GM23338 (cell line): ENCODE results near the gene F13A1. TPM values are rescaled to one million over a fixed set of nuclear protein-coding genes. Genes with fewer than 3 reads are reported as not detected.

Experiments used
- ATAC-seq: fragments of 200-7000 bp; cut with Tn5 transposase; 3 replicates; pipeline ENCODE4 v1.9.1; 2020
- DNase-seq: peaks from one replicate; pipeline ENCODE4 v3.0.0-alpha.2; 2015; ENCODE audit warnings: low spot score
- H2AFZ ChIP-seq: fragments of 200-600 bp; sonication (generic); 2 replicates; pipeline ENCODE4 v1.8.0; 2016; ENCODE audit warnings: antibody characterized with exemption, mild to moderate bottlenecking, moderate library complexity
- H3F3A ChIP-seq: fragments of 200-600 bp; sonication (generic); replicated peaks from 2 replicates; pipeline ENCODE4 v1.8.0; 2017; ENCODE audit warnings: antibody characterized with exemption, mixed run types, low read depth
- H3K27ac ChIP-seq: fragments of 200-600 bp; sonication (generic); 2 replicates; pipeline ENCODE4 v1.6.1; 2016; ENCODE audit warnings: low read depth
- H3K27me3 ChIP-seq: fragments of 200-600 bp; sonication (generic); 2 replicates; pipeline ENCODE4 v1.8.0; 2016; ENCODE audit warnings: mild to moderate bottlenecking, mixed run types, moderate library complexity; ENCODE audit not compliant: insufficient read depth
- H3K36me3 ChIP-seq: fragments of 200-600 bp; sonication (generic); 2 replicates; pipeline ENCODE4 v1.8.0; 2016; ENCODE audit warnings: mild to moderate bottlenecking; ENCODE audit not compliant: insufficient read depth
- H3K4me1 ChIP-seq: fragments of 200-600 bp; sonication (generic); 2 replicates; pipeline ENCODE4 v1.8.0; 2016; ENCODE audit warnings: mild to moderate bottlenecking, moderate library complexity; ENCODE audit not compliant: insufficient read depth
- H3K4me2 ChIP-seq: fragments of 200-600 bp; sonication (generic); 2 replicates; pipeline ENCODE4 v1.7.1; 2017; ENCODE audit warnings: mixed run types
- H3K4me3 ChIP-seq: fragments of 200-600 bp; sonication (generic); 2 replicates; pipeline ENCODE4 v1.6.1; 2016; ENCODE audit warnings: mixed run types
- H3K79me2 ChIP-seq: fragments of 200-600 bp; sonication (generic); replicated peaks from 2 replicates; pipeline ENCODE4 v1.8.0; 2017; ENCODE audit warnings: mild to moderate bottlenecking; ENCODE audit not compliant: insufficient read depth
- H3K9me2 ChIP-seq: fragments of 200-600 bp; sonication (generic); 2 replicates; pipeline ENCODE4 v1.8.0; 2017; ENCODE audit not compliant: insufficient read depth
- H4K20me1 ChIP-seq: fragments of 200-600 bp; sonication (generic); replicated peaks from 2 replicates; pipeline ENCODE4 v1.8.0; 2017; ENCODE audit warnings: mild to moderate bottlenecking; ENCODE audit not compliant: insufficient read depth
- H3K27ac Mint-ChIP-seq: 2 replicates; pipeline ENCODE4 v1.8.0; 2020; ENCODE audit warnings: inconsistent platforms, mild to moderate bottlenecking, moderate library complexity, mixed read lengths
- H3K27me3 Mint-ChIP-seq: 3 replicates; pipeline ENCODE4 v1.8.0; 2022; ENCODE audit warnings: low read depth, mild to moderate bottlenecking, moderate library complexity, mixed read lengths, inconsistent platforms; ENCODE audit not compliant: insufficient read depth, poor library complexity
- H3K36me3 Mint-ChIP-seq: 3 replicates; pipeline ENCODE4 v1.8.0; 2021; ENCODE audit warnings: low read depth, mild to moderate bottlenecking, inconsistent platforms, moderate library complexity, mixed read lengths
- H3K4me1 Mint-ChIP-seq: 3 replicates; pipeline ENCODE4 v1.8.0; 2020; ENCODE audit warnings: mild to moderate bottlenecking, inconsistent platforms, mixed read lengths
- H3K4me3 Mint-ChIP-seq: 3 replicates; pipeline ENCODE4 v1.8.0; 2021; ENCODE audit warnings: moderate library complexity, mild to moderate bottlenecking, inconsistent platforms, mixed read lengths
- H3K9me3 Mint-ChIP-seq: 3 replicates; pipeline ENCODE4 v1.8.0; 2020; ENCODE audit warnings: moderate library complexity, mild to moderate bottlenecking, inconsistent platforms, mixed read lengths
- ETS1 ChIP-seq: IDR thresholded peaks from 2 replicates; pipeline ENCODE4 v1.6.1; 2016; ENCODE audit warnings: antibody characterized with exemption
- EZH2 ChIP-seq: fragments of 200-600 bp; sonication (generic); IDR thresholded peaks from one replicate; pipeline ENCODE4 v1.8.0; 2017; ENCODE audit warnings: antibody characterized with exemption, mild to moderate bottlenecking, low read depth; ENCODE audit not compliant: unreplicated experiment
- EZH2phosphoT487 ChIP-seq: fragments of 200-600 bp; sonication (generic); IDR thresholded peaks from one replicate; pipeline ENCODE4 v1.8.1; 2018; ENCODE audit warnings: antibody characterized with exemption; ENCODE audit not compliant: unreplicated experiment
- NANOG ChIP-seq: IDR thresholded peaks from 2 replicates; pipeline ENCODE4 v1.6.1; 2016; ENCODE audit warnings: antibody characterized with exemption, borderline replicate concordance
- POLR2AphosphoS5 ChIP-seq: IDR thresholded peaks from 2 replicates; pipeline ENCODE4 v1.6.1; 2016; ENCODE audit warnings: antibody characterized with exemption, low read depth
- STAT1 ChIP-seq: IDR thresholded peaks from one replicate; pipeline ENCODE4 v1.6.1; 2016; ENCODE audit warnings: antibody characterized with exemption; ENCODE audit not compliant: unreplicated experiment
- ZNF114 ChIP-seq: fragments of 250-450 bp; sonication (Bioruptor Pico); IDR thresholded peaks from 2 replicates; pipeline ENCODE4 v1.5.0; 2020; ENCODE audit warnings: mild to moderate bottlenecking, moderate library complexity
- ZNF331 ChIP-seq: fragments of 250-450 bp; sonication (Bioruptor Pico); IDR thresholded peaks from 2 replicates; pipeline ENCODE4 v1.5.0; 2020; ENCODE audit warnings: low read depth, mild to moderate bottlenecking, moderate library complexity
- polyA plus RNA-seq: library from polyadenylated mRNA; unstranded; fragments of >200 nt; fragmentation: Nextera tagmentation; extraction: Ambion mirVana; gene quantifications from 2 replicates; pipeline ENCODE4 v1.2.1, GENCODE V29; 2016
- total RNA-seq: library from RNA; depleted of rRNA; stranded (reverse); fragments of >200 nt; shearing (Covaris generic); gene quantifications from 2 replicates; pipeline ENCODE4 v1.2.3, GENCODE V29; 2014
- TF ChIP-seq, protein P1 (sequence below): IDR thresholded peaks from one replicate; pipeline ENCODE4 v1.6.1; 2018; ENCODE audit warnings: antibody characterized with exemption; ENCODE audit not compliant: unreplicated experiment
- TF ChIP-seq, protein P2 (sequence below): fragments of 250-450 bp; sonication (Bioruptor Pico); IDR thresholded peaks from 2 replicates; pipeline ENCODE4 v1.5.0; 2020; ENCODE audit warnings: mild to moderate bottlenecking, moderate library complexity

The F13A1 gene
- total and polyA plus RNA-seq, 2 experiments from 2014 or later, result 0.31 to 0.32 TPM

DNA sequence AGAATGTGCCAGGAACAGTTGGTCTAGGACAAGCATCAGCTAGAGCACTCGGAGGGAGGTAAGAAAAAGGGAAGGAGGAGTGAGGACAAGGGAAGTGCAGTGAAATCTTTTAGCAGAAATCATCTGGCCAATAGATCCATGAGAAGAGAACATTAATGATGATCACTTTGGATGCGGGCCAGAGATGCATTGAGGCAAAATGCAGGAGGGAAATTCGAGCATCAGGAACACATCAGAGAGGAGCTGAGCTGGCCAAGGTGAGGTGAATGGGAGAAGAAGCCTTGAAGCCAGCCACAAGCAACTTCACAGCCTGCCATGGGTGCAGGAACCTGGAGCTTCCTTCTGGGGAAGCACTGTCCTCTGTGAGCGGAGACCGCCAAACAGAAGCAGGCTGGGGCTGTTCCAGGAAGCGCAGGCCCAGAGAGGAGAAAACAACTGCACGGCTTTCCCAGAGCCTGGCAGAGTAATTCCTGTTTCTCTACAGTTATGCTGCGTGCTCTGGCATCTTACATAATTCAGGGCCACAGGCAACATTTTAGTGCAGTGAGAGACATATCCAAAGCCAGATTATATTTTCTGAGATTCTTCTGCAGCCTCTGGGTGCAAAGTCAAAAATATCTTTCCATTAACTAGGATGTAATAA, 143.8 kb downstream of the F13A1 start:
- DNase-seq, result no peak
- Mint-ChIP-seq H3K9me3 (no peaks in the 10 kb centered on the region), H3K4me3 (no peak overlapping the region), H3K27me3 (no peaks in the 10 kb centered on the region), H3K27ac (no peak overlapping the region), H3K36me3 (no peaks in the 10 kb centered on the region), H3K4me1 (peaks cover 6% of the 10 kb centered on the region; the same call in 2 of the 3 replicates)
- Histone ChIP-seq H3K4me3 (no peak overlapping the region), H3K9me2 (no peaks in the 10 kb centered on the region), H3K27ac (no peak overlapping the region), H2AFZ (no peak overlapping the region), H3K4me1 (no peaks in the 10 kb centered on the region), H3F3A (no peaks in the 10 kb centered on the region), H3K36me3 (no peaks in the 10 kb centered on the region), H3K4me2 (no peak overlapping the region), H3K79me2 (no peaks in the 10 kb centered on the region), H4K20me1 (no peaks in the 10 kb centered on the region), H3K27me3 (no peaks in the 10 kb centered on the region)
- ATAC-seq, result no peak
- no peak for TF ChIP-seq EZH2
- no peak for TF ChIP-seq NANOG
- TF ChIP-seq, protein P1, sequence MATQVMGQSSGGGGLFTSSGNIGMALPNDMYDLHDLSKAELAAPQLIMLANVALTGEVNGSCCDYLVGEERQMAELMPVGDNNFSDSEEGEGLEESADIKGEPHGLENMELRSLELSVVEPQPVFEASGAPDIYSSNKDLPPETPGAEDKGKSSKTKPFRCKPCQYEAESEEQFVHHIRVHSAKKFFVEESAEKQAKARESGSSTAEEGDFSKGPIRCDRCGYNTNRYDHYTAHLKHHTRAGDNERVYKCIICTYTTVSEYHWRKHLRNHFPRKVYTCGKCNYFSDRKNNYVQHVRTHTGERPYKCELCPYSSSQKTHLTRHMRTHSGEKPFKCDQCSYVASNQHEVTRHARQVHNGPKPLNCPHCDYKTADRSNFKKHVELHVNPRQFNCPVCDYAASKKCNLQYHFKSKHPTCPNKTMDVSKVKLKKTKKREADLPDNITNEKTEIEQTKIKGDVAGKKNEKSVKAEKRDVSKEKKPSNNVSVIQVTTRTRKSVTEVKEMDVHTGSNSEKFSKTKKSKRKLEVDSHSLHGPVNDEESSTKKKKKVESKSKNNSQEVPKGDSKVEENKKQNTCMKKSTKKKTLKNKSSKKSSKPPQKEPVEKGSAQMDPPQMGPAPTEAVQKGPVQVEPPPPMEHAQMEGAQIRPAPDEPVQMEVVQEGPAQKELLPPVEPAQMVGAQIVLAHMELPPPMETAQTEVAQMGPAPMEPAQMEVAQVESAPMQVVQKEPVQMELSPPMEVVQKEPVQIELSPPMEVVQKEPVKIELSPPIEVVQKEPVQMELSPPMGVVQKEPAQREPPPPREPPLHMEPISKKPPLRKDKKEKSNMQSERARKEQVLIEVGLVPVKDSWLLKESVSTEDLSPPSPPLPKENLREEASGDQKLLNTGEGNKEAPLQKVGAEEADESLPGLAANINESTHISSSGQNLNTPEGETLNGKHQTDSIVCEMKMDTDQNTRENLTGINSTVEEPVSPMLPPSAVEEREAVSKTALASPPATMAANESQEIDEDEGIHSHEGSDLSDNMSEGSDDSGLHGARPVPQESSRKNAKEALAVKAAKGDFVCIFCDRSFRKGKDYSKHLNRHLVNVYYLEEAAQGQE, result no peak
- no peak for TF ChIP-seq EZH2phosphoT487
- TF ChIP-seq ETS1, result no peak
- no peak for TF ChIP-seq STAT1
- TF ChIP-seq, protein P2, sequence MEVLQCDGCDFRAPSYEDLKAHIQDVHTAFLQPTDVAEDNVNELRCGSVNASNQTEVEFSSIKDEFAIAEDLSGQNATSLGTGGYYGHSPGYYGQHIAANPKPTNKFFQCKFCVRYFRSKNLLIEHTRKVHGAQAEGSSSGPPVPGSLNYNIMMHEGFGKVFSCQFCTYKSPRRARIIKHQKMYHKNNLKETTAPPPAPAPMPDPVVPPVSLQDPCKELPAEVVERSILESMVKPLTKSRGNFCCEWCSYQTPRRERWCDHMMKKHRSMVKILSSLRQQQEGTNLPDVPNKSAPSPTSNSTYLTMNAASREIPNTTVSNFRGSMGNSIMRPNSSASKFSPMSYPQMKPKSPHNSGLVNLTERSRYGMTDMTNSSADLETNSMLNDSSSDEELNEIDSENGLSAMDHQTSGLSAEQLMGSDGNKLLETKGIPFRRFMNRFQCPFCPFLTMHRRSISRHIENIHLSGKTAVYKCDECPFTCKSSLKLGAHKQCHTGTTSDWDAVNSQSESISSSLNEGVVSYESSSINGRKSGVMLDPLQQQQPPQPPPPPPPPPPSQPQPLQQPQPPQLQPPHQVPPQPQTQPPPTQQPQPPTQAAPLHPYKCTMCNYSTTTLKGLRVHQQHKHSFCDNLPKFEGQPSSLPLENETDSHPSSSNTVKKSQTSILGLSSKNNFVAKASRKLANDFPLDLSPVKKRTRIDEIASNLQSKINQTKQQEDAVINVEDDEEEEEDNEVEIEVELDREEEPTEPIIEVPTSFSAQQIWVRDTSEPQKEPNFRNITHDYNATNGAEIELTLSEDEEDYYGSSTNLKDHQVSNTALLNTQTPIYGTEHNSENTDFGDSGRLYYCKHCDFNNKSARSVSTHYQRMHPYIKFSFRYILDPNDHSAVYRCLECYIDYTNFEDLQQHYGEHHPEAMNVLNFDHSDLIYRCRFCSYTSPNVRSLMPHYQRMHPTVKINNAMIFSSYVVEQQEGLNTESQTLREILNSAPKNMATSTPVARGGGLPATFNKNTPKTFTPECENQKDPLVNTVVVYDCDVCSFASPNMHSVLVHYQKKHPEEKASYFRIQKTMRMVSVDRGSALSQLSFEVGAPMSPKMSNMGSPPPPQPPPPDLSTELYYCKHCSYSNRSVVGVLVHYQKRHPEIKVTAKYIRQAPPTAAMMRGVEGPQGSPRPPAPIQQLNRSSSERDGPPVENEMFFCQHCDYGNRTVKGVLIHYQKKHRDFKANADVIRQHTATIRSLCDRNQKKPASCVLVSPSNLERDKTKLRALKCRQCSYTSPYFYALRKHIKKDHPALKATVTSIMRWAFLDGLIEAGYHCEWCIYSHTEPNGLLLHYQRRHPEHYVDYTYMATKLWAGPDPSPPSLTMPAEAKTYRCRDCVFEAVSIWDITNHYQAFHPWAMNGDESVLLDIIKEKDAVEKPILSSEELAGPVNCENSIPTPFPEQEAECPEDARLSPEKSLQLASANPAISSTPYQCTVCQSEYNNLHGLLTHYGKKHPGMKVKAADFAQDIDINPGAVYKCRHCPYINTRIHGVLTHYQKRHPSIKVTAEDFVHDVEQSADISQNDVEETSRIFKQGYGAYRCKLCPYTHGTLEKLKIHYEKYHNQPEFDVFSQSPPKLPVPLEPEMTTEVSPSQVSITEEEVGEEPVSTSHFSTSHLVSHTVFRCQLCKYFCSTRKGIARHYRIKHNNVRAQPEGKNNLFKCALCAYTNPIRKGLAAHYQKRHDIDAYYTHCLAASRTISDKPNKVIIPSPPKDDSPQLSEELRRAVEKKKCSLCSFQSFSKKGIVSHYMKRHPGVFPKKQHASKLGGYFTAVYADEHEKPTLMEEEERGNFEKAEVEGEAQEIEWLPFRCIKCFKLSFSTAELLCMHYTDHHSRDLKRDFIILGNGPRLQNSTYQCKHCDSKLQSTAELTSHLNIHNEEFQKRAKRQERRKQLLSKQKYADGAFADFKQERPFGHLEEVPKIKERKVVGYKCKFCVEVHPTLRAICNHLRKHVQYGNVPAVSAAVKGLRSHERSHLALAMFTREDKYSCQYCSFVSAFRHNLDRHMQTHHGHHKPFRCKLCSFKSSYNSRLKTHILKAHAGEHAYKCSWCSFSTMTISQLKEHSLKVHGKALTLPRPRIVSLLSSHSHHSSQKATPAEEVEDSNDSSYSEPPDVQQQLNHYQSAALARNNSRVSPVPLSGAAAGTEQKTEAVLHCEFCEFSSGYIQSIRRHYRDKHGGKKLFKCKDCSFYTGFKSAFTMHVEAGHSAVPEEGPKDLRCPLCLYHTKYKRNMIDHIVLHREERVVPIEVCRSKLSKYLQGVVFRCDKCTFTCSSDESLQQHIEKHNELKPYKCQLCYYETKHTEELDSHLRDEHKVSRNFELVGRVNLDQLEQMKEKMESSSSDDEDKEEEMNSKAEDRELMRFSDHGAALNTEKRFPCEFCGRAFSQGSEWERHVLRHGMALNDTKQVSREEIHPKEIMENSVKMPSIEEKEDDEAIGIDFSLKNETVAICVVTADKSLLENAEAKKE, result no peak
- TF ChIP-seq ZNF331 (CRISPR knock-in tag), result no peak
- no peak for TF ChIP-seq ZNF114 (CRISPR knock-in tag)
- no peak for TF ChIP-seq POLR2AphosphoS5
